B cell (primary cell): ENCODE data around the gene FLYWCH2. TPM values are rescaled to one million over a fixed set of nuclear protein-coding genes. Genes with fewer than 3 reads are reported as not detected.

ENCODE experiments used
- ATAC-seq: fragments of 200-7000 bp; cut with Tn5 transposase; one replicate; pipeline ENCODE4 v1.10.0; 2021; ENCODE audit warnings: low read depth, mild to moderate bottlenecking, moderate number of reproducible peaks, moderate library complexity
- CTCF ChIA-PET: fragments of 350-600 bp; sonication (Branson Sonifier 250); formaldehyde crosslinking; loops from one replicate; lab custom pipeline; 2021; ENCODE audit warnings: antibody characterized with exemption, inconsistent platforms; lab: Charles Lee
- POLR2A ChIA-PET: fragments of 350-600 bp; sonication (Branson Sonifier 250); formaldehyde crosslinking; loops from one replicate; lab custom pipeline; 2021; ENCODE audit warnings: antibody characterized with exemption; lab: Charles Lee
- DNase-seq: peaks from one replicate; pipeline ENCODE4 v3.0.0; 2013
- H2AFZ ChIP-seq: 2 replicates; pipeline ENCODE4 v1.6.1; 2012; ENCODE audit warnings: mild to moderate bottlenecking, low read depth, low read length; ENCODE audit not compliant: insufficient read depth, poor library complexity, severe bottlenecking
- H3K27ac ChIP-seq, 2 donors: 1 replicate in 1 of 2; 2 replicates in 1 of 2; pipeline ENCODE4 v1.5.1; 2012 to 2013; ENCODE audit warnings: low read length in 2 of 2, mild to moderate bottlenecking in 2 of 2, moderate library complexity in 1 of 2
- H3K27me3 ChIP-seq, 4 experiments: fragments of 200-600 bp in 1 of 4; sonication (generic) in 1 of 4; replicated peaks in 1 of 4; 1 replicate in 2 of 4; 2 replicates in 2 of 4; pipeline versions ENCODE4 v1.6.1 to v1.7.0; 2013 to 2016; ENCODE audit warnings: low read length in 3 of 4, mild to moderate bottlenecking in 2 of 4, mixed read lengths in 1 of 4, moderate library complexity in 1 of 4; ENCODE audit not compliant: insufficient read depth in 4 of 4, control insufficient read depth in 3 of 4; ENCODE audit errors: control extremely low read depth in 1 of 4
- H3K36me3 ChIP-seq, 2 experiments: replicated peaks in 1 of 2; 1 replicate in 1 of 2; 2 replicates in 1 of 2; pipeline versions ENCODE4 v1.6.1 to v1.7.1; 2013; ENCODE audit warnings: low read length in 1 of 2; ENCODE audit not compliant: insufficient read depth in 2 of 2, control insufficient read depth in 1 of 2; ENCODE audit errors: control extremely low read depth in 1 of 2, extremely low read depth in 1 of 2
- H3K4me1 ChIP-seq, 2 donors: fragments of 200-600 bp in 1 of 2; sonication (generic) in 1 of 2; 1 replicate in 1 of 2; 2 replicates in 1 of 2; pipeline versions ENCODE4 v1.5.1 to v1.6.1; 2013 to 2017; ENCODE audit warnings: low read length in 2 of 2; ENCODE audit not compliant: control insufficient read depth in 2 of 2, insufficient read depth in 2 of 2
- H3K4me2 ChIP-seq: replicated peaks from 2 replicates; pipeline ENCODE3; 2012; ENCODE audit warnings: mild to moderate bottlenecking, low read depth, low read length; ENCODE audit not compliant: poor library complexity, severe bottlenecking
- H3K4me3 ChIP-seq, 5 experiments: fragments of 200-600 bp in 1 of 5; sonication (generic) in 1 of 5; 1 replicate in 3 of 5; 2 replicates in 2 of 5; pipeline versions ENCODE4 v1.5.1 to v1.7.0; 2011 to 2016; ENCODE audit warnings: low read length in 4 of 5, mild to moderate bottlenecking in 4 of 5, low read depth in 2 of 5, control low read depth in 1 of 5, moderate library complexity in 1 of 5; ENCODE audit not compliant: insufficient read depth in 1 of 5; ENCODE audit errors: control extremely low read depth in 1 of 5, extremely low read depth in 1 of 5
- H3K79me2 ChIP-seq: fragments of 200-600 bp; sonication (generic); one replicate; pipeline ENCODE4 v1.6.0; 2016; ENCODE audit warnings: low read length; ENCODE audit not compliant: control insufficient read depth, insufficient read depth
- H3K9ac ChIP-seq: fragments of 200-600 bp; sonication (generic); 2 replicates; pipeline ENCODE4 v1.6.1; 2017; ENCODE audit warnings: mild to moderate bottlenecking, low read length, moderate library complexity
- H3K9me3 ChIP-seq, 3 donors: one replicate each; pipeline versions ENCODE4 v1.6.1 to v1.7.1; 2013; ENCODE audit warnings: low read length in 2 of 3; ENCODE audit not compliant: control insufficient read depth in 2 of 3, insufficient read depth in 1 of 3; ENCODE audit errors: control extremely low read depth in 1 of 3
- H4K20me1 ChIP-seq: 2 replicates; pipeline ENCODE4 v1.6.0; 2012; ENCODE audit warnings: mild to moderate bottlenecking, low read length; ENCODE audit not compliant: insufficient read depth, control insufficient read depth, poor library complexity, severe bottlenecking
- H3K27ac Mint-ChIP-seq: one replicate; pipeline ENCODE4 v1.8.0; 2021; ENCODE audit warnings: mixed read lengths
- H3K27me3 Mint-ChIP-seq: one replicate; pipeline ENCODE4 v1.8.0; 2021; ENCODE audit warnings: mixed read lengths
- H3K4me1 Mint-ChIP-seq: one replicate; pipeline ENCODE4 v1.8.0; 2021; ENCODE audit warnings: mixed read lengths
- H3K4me3 Mint-ChIP-seq: one replicate; pipeline ENCODE4 v1.8.0; 2021; ENCODE audit warnings: mixed read lengths
- H3K9me3 Mint-ChIP-seq: one replicate; pipeline ENCODE4 v1.8.0; 2022; ENCODE audit warnings: mixed read lengths; ENCODE audit not compliant: insufficient read depth
- CTCF ChIP-seq: fragments of 200-600 bp; IDR thresholded peaks from one replicate; pipeline ENCODE4 v1.8.0; 2022; ENCODE audit warnings: antibody characterized with exemption, mild to moderate bottlenecking
- EZH2 ChIP-seq: IDR thresholded peaks from 2 replicates; pipeline ENCODE4 v1.6.1; 2012; ENCODE audit warnings: borderline replicate concordance, low read depth, mild to moderate bottlenecking, moderate library complexity, low read length; ENCODE audit not compliant: insufficient read depth, poor library complexity, severe bottlenecking
- WGBS: methylation state at CpG from one replicate; pipeline ENCODE4 v1.1.5; 2013; ENCODE audit warnings: missing lambda C conversion rate; ENCODE audit not compliant: insufficient coverage; 5-methylcytosine and 5-hydroxymethylcytosine counted together
- intact Hi-C: fragments of 100-400 bp; cut with micrococcal nuclease; formaldehyde crosslinking; loops from one replicate; pipeline ENCODE4 v1.10.0; 2022
- polyA plus RNA-seq: library from polyadenylated mRNA; depleted of rRNA; stranded (reverse); fragments of >200 nt; gene quantifications from 2 replicates; pipeline ENCODE4 v1.2.3, GENCODE V29; 2012
- total RNA-seq, 2 donors: library from RNA; stranded (reverse); fragments of 120-200 nt in 1 of 2; gene quantifications; 1 replicate in 1 of 2; 2 replicates in 1 of 2; pipeline versions ENCODE4 v1.2.3 to v1.2.4, GENCODE V29; 2013 to 2022

FLYWCH2 gene
- total and polyA plus RNA-seq, 2 donors (not counting 1 experiment from before 2014, with no cell fraction given): 22.3 to 24.1 TPM

GRCh38 chr16:2843526-2843925, 39.5 kb upstream of the FLYWCH2 start:
- H3K9me3 Mint-ChIP-seq: peaks cover 2% of the 10 kb centered on the region
- H3K27ac Mint-ChIP-seq: no peak overlapping the region
- DNase-seq: no peak
- TF ChIP-seq EZH2 (no peak), CTCF (no peak)
- peak overlapping the region; percentile 33 for H2AFZ ChIP-seq
- H3K4me3 ChIP-seq: no peak overlapping the region
- H3K9me3 ChIP-seq: peaks cover 0 to 18% (median 0%) of the 10 kb centered on the region in 3 donors
- intact Hi-C loops: no loop called here
- no peak for ATAC-seq
- no peaks in the 10 kb centered on the region for H4K20me1 ChIP-seq
- no peaks in the 10 kb centered on the region for H3K36me3 ChIP-seq
- ChIA-PET CTCF (no interaction called here), POLR2A (no interaction called here)
- H3K79me2 ChIP-seq: no peaks in the 10 kb centered on the region
- no peak overlapping the region for H3K4me3 Mint-ChIP-seq
- H3K4me2 ChIP-seq: no peak overlapping the region
- peaks cover 18% of the 10 kb centered on the region for H3K27me3 Mint-ChIP-seq
- 95% methylated on average over 7 of the region's 8 CpGs for WGBS
- peaks cover 0 to under 1% (median 0%) of the 10 kb centered on the region in 4 experiments for H3K27me3 ChIP-seq
- H3K4me1 ChIP-seq: peaks cover 15 to 29% of the 10 kb centered on the region in 2 donors
- no peak overlapping the region for H3K9ac ChIP-seq
- no peak overlapping the region for H3K27ac ChIP-seq
- peaks cover 8% of the 10 kb centered on the region for H3K4me1 Mint-ChIP-seq

DNA sequence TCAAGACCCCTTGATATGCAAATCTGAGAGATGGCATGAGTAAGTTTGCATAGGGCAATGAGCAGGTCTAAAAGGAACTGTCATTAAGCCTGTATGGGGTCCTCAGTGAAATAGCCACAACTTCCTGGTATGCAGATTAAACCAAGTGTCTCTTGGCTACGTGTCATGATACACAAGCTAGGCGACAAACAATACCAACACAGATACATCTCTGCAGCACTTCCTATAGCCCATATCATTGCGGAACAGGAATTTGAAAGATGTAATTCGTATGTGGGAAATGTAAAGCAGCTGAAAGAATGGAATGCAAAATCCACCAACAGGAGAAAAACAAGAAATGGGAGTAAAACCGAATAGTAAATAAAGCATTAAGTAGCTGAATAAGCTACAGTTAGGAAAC, 37.9 kb upstream of the FLYWCH2 start:
- DNase-seq (no peak), ATAC-seq (no peak)
- peaks cover 8% of the 10 kb centered on the region for H3K4me1 Mint-ChIP-seq
- TF ChIP-seq CTCF (no peak), EZH2 (no peak)
- H3K9me3 Mint-ChIP-seq: peaks cover 2% of the 10 kb centered on the region
- no CpG with 5 or more reads among the region's 5 CpGs for WGBS
- H3K4me2 ChIP-seq: no peak overlapping the region
- peaks cover 15 to 26% of the 10 kb centered on the region in 2 donors for H3K4me1 ChIP-seq
- no peak overlapping the region for H2AFZ ChIP-seq
- no peak overlapping the region for H3K4me3 ChIP-seq
- no peak overlapping the region for H3K27ac ChIP-seq
- H3K36me3 ChIP-seq: no peaks in the 10 kb centered on the region
- H3K79me2 ChIP-seq: no peaks in the 10 kb centered on the region
- ChIA-PET CTCF (no interaction called here), POLR2A (no interaction called here)
- H3K27ac Mint-ChIP-seq: no peak overlapping the region
- no peak overlapping the region for H3K4me3 Mint-ChIP-seq
- H3K27me3 ChIP-seq: peaks cover 0 to 5% (median 2%) of the 10 kb centered on the region in 4 experiments
- intact Hi-C loops: no loop called here
- H3K9ac ChIP-seq: no peak overlapping the region
- peaks cover 0 to 18% (median 0%) of the 10 kb centered on the region in 3 donors for H3K9me3 ChIP-seq
- H4K20me1 ChIP-seq: no peaks in the 10 kb centered on the region
- peaks cover 26% of the 10 kb centered on the region for H3K27me3 Mint-ChIP-seq
